ENCODE results near the gene ZNF77.

Gene ZNF77

GRCh38 chr19:2982983-2983350, 38.2 kb upstream of the ZNF77 start:
- no peak for TF ChIP-seq CTCF (IDR thresholded peaks at IDR 0.05; ENCODE audit: low read length)
- TF ChIP-seq EZH2 (IDR thresholded peaks at IDR 0.05; ENCODE audit: borderline replicate concordance, low read length) = no peak
- no peaks in the 10 kb centered on the region for H3K36me3 ChIP-seq (ENCODE audit: insufficient read depth, low read length)
- no peaks in the 10 kb centered on the region for H3K79me2 ChIP-seq (ENCODE audit: insufficient read depth, low read length)
- H3K4me2 ChIP-seq (ENCODE audit: low read length) = no peak overlapping the region
- H3F3A ChIP-seq (ENCODE audit: insufficient read depth, low read length) = no peaks in the 10 kb centered on the region
- no peak overlapping the region for H2AFZ ChIP-seq (ENCODE audit: low read length)
- no peak overlapping the region for H3K27ac ChIP-seq (ENCODE audit: low read depth, low read length, poor library complexity, severe bottlenecking)
- no peaks in the 10 kb centered on the region for H3K9me3 ChIP-seq (ENCODE audit: low read length)
- H3K4me1 ChIP-seq (ENCODE audit: insufficient read depth, low read length, severe bottlenecking) = no peaks in the 10 kb centered on the region
- no peaks in the 10 kb centered on the region for H4K20me1 ChIP-seq (ENCODE audit: insufficient read depth, low read length)
- no peak overlapping the region for H3K9ac ChIP-seq (ENCODE audit: low read length)
- no peaks in the 10 kb centered on the region for H3K9me2 ChIP-seq (ENCODE audit: low read depth, low read length)
- H3K4me3 ChIP-seq (ENCODE audit: low read depth, low read length, poor library complexity, severe bottlenecking) = no peak overlapping the region
- 0 out of 2 replicates have a peak, but pooled peaks cover 4% of the 10 kb centered on the region for H3K27me3 ChIP-seq (ENCODE audit: insufficient read depth, low read length)

- H3K9me3 ChIP-seq (ENCODE audit: low read length) = no peaks in the 10 kb centered on the region
- H4K20me1 ChIP-seq (ENCODE audit: insufficient read depth, low read length) = no peaks in the 10 kb centered on the region
- no peak overlapping the region for H3K4me2 ChIP-seq (ENCODE audit: low read length)
- no peak overlapping the region for H3K27ac ChIP-seq (ENCODE audit: low read depth, low read length, poor library complexity, severe bottlenecking)
- no peaks in the 10 kb centered on the region for H3K36me3 ChIP-seq (ENCODE audit: insufficient read depth, low read length)
- no peak for TF ChIP-seq EZH2 (IDR thresholded peaks at IDR 0.05; ENCODE audit: borderline replicate concordance, low read length)
- no peak for TF ChIP-seq CTCF (IDR thresholded peaks at IDR 0.05; ENCODE audit: low read length)
- H3K4me3 ChIP-seq (ENCODE audit: low read depth, low read length, poor library complexity, severe bottlenecking) = no peak overlapping the region
- H3K9me2 ChIP-seq (ENCODE audit: low read depth, low read length) = no peaks in the 10 kb centered on the region
- H2AFZ ChIP-seq (ENCODE audit: low read length) = no peak overlapping the region
- H3K79me2 ChIP-seq (ENCODE audit: insufficient read depth, low read length) = no peaks in the 10 kb centered on the region
- no peak overlapping the region for H3K9ac ChIP-seq (ENCODE audit: low read length)
- H3F3A ChIP-seq (ENCODE audit: insufficient read depth, low read length) = no peaks in the 10 kb centered on the region
- H3K27me3 ChIP-seq (ENCODE audit: insufficient read depth, low read length) = 0 out of 2 replicates have a peak, but pooled peaks cover 2% of the 10 kb centered on the region
- no peaks in the 10 kb centered on the region for H3K4me1 ChIP-seq (ENCODE audit: insufficient read depth, low read length, severe bottlenecking)
Measured at GRCh38 chr19:2982561-2982960, 37.8 kb upstream of the ZNF77 start.

- Histone ChIP-seq H3F3A (ENCODE audit: insufficient read depth, low read length) (no peaks in the 10 kb centered on the region), H3K4me3 (ENCODE audit: low read depth, low read length, poor library complexity, severe bottlenecking) (no peak overlapping the region), H4K20me1 (ENCODE audit: insufficient read depth, low read length) (no peaks in the 10 kb centered on the region), H3K4me2 (ENCODE audit: low read length) (no peak overlapping the region), H3K36me3 (ENCODE audit: insufficient read depth, low read length) (no peaks in the 10 kb centered on the region), H3K9me2 (ENCODE audit: low read depth, low read length) (no peaks in the 10 kb centered on the region), H3K4me1 (ENCODE audit: insufficient read depth, low read length, severe bottlenecking) (no peaks in the 10 kb centered on the region), H2AFZ (ENCODE audit: low read length) (no peak overlapping the region), H3K9ac (ENCODE audit: low read length) (no peak overlapping the region), H3K27ac (ENCODE audit: low read depth, low read length, poor library complexity, severe bottlenecking) (no peak overlapping the region), H3K27me3 (ENCODE audit: insufficient read depth, low read length) (no peaks in the 10 kb centered on the region), H3K79me2 (ENCODE audit: insufficient read depth, low read length) (no peaks in the 10 kb centered on the region), H3K9me3 (ENCODE audit: low read length) (no peaks in the 10 kb centered on the region)
- TF ChIP-seq EZH2 (IDR thresholded peaks at IDR 0.05; ENCODE audit: borderline replicate concordance, low read length) (no peak), CTCF (IDR thresholded peaks at IDR 0.05; ENCODE audit: low read length) (no peak)
Measured at GRCh38 chr19:2981898-2982297, 37.1 kb upstream of the ZNF77 start.

Data from OCI-LY1 (cell line).